ENCODE data around the gene BUD23.

Gene BUD23

DNA sequence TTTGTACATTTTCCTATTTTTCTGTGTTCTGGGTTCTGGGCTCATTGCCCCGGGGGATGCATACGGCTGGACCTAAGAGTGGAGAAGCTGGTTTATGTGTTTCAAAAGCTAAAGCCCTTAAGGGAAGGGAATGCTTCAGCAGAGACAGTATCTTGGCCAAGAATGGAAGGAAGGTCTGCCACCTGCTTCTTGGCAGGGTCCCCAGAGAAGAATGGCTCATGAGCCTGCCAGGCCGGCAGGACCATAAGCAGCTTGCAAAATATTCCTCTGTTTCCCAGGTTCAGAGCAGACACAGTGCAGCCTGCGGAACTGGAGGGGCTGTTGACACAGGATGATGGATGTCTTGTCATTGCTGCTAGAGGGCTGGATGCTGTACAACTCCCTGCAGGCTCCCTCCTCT lies 63.0 kb downstream of the BUD23 start:
- Histone ChIP-seq H3K79me2 (ENCODE audit: insufficient read depth, low read length) (no peaks in the 10 kb centered on the region), H3K27me3 (ENCODE audit: insufficient read depth, low read length, poor library complexity) (no peaks in the 10 kb centered on the region), H3K9me3 (ENCODE audit: insufficient read depth, low read length, severe bottlenecking) (no peaks in the 10 kb centered on the region), H2AFZ (ENCODE audit: low read depth, low read length) (no peak overlapping the region), H3K4me1 (ENCODE audit: insufficient read depth, low read length) (no peaks in the 10 kb centered on the region), H3K27ac (ENCODE audit: low read length) (no peak overlapping the region), H3K4me3 (ENCODE audit: low read depth in 1 of 2, low read length in 2 of 2) (no peak overlapping the region), H3K9ac (ENCODE audit: low read depth, low read length) (no peak overlapping the region), H3K36me3 (ENCODE audit: insufficient read depth, low read length) (no peaks in the 10 kb centered on the region), H3K4me2 (ENCODE audit: insufficient read depth, low read length) (no peak overlapping the region), H4K20me1 (ENCODE audit: insufficient read depth, low read length) (no peaks in the 10 kb centered on the region; the same call in 1 of the 2 replicates)
- DNase-seq = no peak
- no peak for ATAC-seq (ENCODE audit: insufficient read depth, low read depth)
- TF ChIP-seq, protein P1, sequence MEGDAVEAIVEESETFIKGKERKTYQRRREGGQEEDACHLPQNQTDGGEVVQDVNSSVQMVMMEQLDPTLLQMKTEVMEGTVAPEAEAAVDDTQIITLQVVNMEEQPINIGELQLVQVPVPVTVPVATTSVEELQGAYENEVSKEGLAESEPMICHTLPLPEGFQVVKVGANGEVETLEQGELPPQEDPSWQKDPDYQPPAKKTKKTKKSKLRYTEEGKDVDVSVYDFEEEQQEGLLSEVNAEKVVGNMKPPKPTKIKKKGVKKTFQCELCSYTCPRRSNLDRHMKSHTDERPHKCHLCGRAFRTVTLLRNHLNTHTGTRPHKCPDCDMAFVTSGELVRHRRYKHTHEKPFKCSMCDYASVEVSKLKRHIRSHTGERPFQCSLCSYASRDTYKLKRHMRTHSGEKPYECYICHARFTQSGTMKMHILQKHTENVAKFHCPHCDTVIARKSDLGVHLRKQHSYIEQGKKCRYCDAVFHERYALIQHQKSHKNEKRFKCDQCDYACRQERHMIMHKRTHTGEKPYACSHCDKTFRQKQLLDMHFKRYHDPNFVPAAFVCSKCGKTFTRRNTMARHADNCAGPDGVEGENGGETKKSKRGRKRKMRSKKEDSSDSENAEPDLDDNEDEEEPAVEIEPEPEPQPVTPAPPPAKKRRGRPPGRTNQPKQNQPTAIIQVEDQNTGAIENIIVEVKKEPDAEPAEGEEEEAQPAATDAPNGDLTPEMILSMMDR (IDR thresholded peaks at IDR 0.05; ENCODE audit: borderline replicate concordance, extremely low read depth, low read length, poor library complexity, severe bottlenecking) = no peak
- TF ChIP-seq EZH2 (IDR thresholded peaks at IDR 0.05; ENCODE audit: borderline replicate concordance, low read depth, low read length, severe bottlenecking) = no peak

Measured in DND-41 (cell line).